Upper lobe of left lung (tissue), 4 donors: Measurements from ENCODE around the gene SPATA33.

Source experiments
- POLR2A ChIP-seq, 4 donors: fragments of 450-650 bp; IDR thresholded peaks; one replicate each; pipeline ENCODE4 v1.5.1; 2016 to 2017; ENCODE audit warnings: antibody characterized with exemption in 4 of 4, mild to moderate bottlenecking in 2 of 4
- TF ChIP-seq, protein P1 (sequence below), 6 experiments: fragments of 450-650 bp in 4 of 6; fragments of 200-600 bp in 2 of 6; sonication (generic) in 2 of 6; IDR thresholded peaks; one replicate each; pipeline ENCODE4 v1.5.1; 2016 to 2019; ENCODE audit warnings: antibody characterized with exemption in 6 of 6

- TF ChIP-seq, protein P1, sequence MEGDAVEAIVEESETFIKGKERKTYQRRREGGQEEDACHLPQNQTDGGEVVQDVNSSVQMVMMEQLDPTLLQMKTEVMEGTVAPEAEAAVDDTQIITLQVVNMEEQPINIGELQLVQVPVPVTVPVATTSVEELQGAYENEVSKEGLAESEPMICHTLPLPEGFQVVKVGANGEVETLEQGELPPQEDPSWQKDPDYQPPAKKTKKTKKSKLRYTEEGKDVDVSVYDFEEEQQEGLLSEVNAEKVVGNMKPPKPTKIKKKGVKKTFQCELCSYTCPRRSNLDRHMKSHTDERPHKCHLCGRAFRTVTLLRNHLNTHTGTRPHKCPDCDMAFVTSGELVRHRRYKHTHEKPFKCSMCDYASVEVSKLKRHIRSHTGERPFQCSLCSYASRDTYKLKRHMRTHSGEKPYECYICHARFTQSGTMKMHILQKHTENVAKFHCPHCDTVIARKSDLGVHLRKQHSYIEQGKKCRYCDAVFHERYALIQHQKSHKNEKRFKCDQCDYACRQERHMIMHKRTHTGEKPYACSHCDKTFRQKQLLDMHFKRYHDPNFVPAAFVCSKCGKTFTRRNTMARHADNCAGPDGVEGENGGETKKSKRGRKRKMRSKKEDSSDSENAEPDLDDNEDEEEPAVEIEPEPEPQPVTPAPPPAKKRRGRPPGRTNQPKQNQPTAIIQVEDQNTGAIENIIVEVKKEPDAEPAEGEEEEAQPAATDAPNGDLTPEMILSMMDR (IDR thresholded peaks at IDR 0.05) = no peak
- no peak for TF ChIP-seq POLR2A (IDR thresholded peaks at IDR 0.05)
Observed at GRCh38 chr16:89607937-89608740, 49.5 kb upstream of the SPATA33 start.
